ENCODE results near the gene TAF3.

Gene TAF3

DNA sequence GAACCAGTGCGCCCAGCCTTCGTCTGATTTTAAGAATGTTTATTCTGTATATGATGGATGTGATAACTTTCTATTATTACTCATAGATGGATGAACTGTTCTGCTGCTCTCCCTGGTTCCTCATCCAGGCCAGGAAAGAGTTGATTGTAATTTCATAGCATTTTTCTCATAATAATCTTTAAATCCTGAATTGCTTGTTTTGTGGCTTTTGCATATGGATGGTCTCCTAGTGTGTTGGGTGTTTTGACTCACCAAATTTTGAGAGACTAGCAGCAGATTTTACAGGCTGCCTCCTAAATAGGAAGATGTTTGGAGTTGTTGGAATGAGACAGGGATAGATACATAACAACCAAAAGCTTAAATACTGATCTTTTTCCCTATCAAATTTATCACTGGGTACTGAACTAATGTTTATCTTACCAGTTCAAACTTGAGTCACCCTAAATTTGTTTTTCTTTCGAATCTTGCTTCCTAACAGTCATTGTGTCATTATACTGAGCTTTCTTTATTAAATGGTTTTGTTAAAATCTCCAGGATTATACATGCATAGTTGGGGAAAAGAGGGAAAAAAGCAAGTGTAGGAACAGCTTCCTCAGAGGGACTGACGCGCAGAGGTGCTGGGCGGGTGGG, 130.2 kb downstream of the TAF3 start:
- Histone ChIP-seq H3K9ac (ENCODE audit: low read length) (no peak overlapping the region), H4K8ac (ENCODE audit: low read depth, low read length) (no peak overlapping the region), H2BK120ac (ENCODE audit: low read depth, low read length) (no peak overlapping the region), H3K79me1 (ENCODE audit: low read length) (peaks cover 1% of the 10 kb centered on the region), H3K4me3 (ENCODE audit: low read length) (no peak overlapping the region), H3K4me2 (ENCODE audit: low read length) (no peak overlapping the region), H3K56ac (ENCODE audit: low read length) (no peak overlapping the region), H3K27me3 (ENCODE audit: insufficient read depth, low read length, poor library complexity) (no peaks in the 10 kb centered on the region), H3K18ac (ENCODE audit: low read length) (no peak overlapping the region), H3K36me3 (ENCODE audit: control insufficient read depth, insufficient read depth, low read length) (no peaks in the 10 kb centered on the region), H3K27ac (ENCODE audit: low read depth, low read length) (no peak overlapping the region), H3K4me1 (ENCODE audit: control insufficient read depth, low read depth, low read length) (peaks cover 3% of the 10 kb centered on the region), H2BK15ac (replicated peaks; ENCODE audit: low read depth) (no peak overlapping the region), H3K23ac (ENCODE audit: low read length) (no peak overlapping the region), H3K4ac (ENCODE audit: low read depth, low read length) (no peak overlapping the region), H3K79me2 (ENCODE audit: control insufficient read depth, insufficient read depth, low read length) (no peaks in the 10 kb centered on the region), H4K5ac (ENCODE audit: low read length) (no peak overlapping the region), H2AK5ac (ENCODE audit: low read length) (no peak overlapping the region), H2BK5ac (ENCODE audit: low read length) (no peak overlapping the region)
- no CpG with 5 or more reads among the region's 6 CpGs for WGBS (ENCODE audit: extremely low coverage, insufficient coverage, low lambda C conversion rate)
- no peak for DNase-seq

GRCh38 chr10:7950981-7951847, 132.9 kb downstream of the TAF3 start:
- H3K36me3 ChIP-seq (ENCODE audit: control insufficient read depth, insufficient read depth, low read length): no peaks in the 10 kb centered on the region
- H2BK5ac ChIP-seq (ENCODE audit: low read length): no peak overlapping the region
- no peak for DNase-seq
- no peaks in the 10 kb centered on the region for H3K27me3 ChIP-seq (ENCODE audit: insufficient read depth, low read length, poor library complexity)
- H3K56ac ChIP-seq (ENCODE audit: low read length): no peak overlapping the region
- H3K4me3 ChIP-seq (ENCODE audit: low read length): no peak overlapping the region
- no peak overlapping the region for H3K4ac ChIP-seq (ENCODE audit: low read depth, low read length)
- no peak overlapping the region for H3K23ac ChIP-seq (ENCODE audit: low read length)
- no peak overlapping the region for H2BK15ac ChIP-seq (replicated peaks; ENCODE audit: low read depth)
- H3K18ac ChIP-seq (ENCODE audit: low read length): no peak overlapping the region
- no peaks in the 10 kb centered on the region for H3K79me2 ChIP-seq (ENCODE audit: control insufficient read depth, insufficient read depth, low read length)
- WGBS (ENCODE audit: extremely low coverage, insufficient coverage, low lambda C conversion rate): no CpG with 5 or more reads among the region's 9 CpGs
- H3K9ac ChIP-seq (ENCODE audit: low read length): no peak overlapping the region
- no peaks in the 10 kb centered on the region for H3K79me1 ChIP-seq (ENCODE audit: low read length)
- no peak overlapping the region for H2AK5ac ChIP-seq (ENCODE audit: low read length)
- no peak overlapping the region for H2BK120ac ChIP-seq (ENCODE audit: low read depth, low read length)
- H4K8ac ChIP-seq (ENCODE audit: low read depth, low read length): no peak overlapping the region
- no peaks in the 10 kb centered on the region for H3K4me1 ChIP-seq (ENCODE audit: control insufficient read depth, low read depth, low read length)
- H3K27ac ChIP-seq (ENCODE audit: low read depth, low read length): no peak overlapping the region
- no peak overlapping the region for H3K4me2 ChIP-seq (ENCODE audit: low read length)
- no peak overlapping the region for H4K5ac ChIP-seq (ENCODE audit: low read length)

DNA sequence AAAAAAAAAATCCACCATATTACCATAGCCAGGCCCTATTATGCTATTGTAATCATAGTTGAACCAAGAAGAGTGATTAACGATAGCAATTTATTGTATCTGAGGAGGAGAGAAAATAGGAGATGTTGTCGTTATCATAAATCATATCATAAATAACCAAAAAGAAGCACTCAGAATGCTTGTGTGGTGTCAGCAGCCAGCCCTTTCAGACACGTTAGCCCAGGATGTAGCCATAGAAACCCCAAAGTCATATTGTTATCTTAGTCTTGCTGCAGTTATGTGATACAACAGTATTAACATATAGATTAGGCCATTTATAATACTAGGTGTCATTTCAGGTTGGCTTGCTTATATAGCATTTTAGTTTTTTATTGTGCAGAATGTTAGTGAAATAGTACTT, 134.0 kb downstream of the TAF3 start:
- no peak overlapping the region for H4K5ac ChIP-seq (ENCODE audit: low read length)
- no peak overlapping the region for H2BK5ac ChIP-seq (ENCODE audit: low read length)
- no CpG with 5 or more reads among the region's 3 CpGs for WGBS (ENCODE audit: extremely low coverage, insufficient coverage, low lambda C conversion rate)

DNA sequence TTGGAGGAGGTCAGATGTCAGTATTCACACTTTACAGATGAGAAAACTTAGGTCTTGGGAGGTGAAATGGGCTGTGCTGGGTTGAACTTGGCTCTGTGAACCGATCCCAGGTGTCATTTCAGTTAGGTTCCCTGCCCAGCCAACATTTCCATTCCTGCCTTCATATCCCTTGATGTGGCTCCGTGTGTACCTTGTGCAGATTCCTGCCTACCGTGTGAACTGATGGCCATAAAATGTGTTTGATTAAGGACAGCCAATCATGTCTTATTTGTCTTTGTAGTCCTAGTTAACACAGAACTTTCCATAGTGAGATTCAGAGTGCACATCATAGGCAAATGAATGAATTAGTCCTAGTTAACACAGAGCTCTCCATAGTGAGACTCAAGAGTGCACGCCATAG, 135.1 kb downstream of the TAF3 start:
- Histone ChIP-seq H3K4me1 (ENCODE audit: control insufficient read depth, low read depth, low read length) (no peaks in the 10 kb centered on the region), H3K4me2 (ENCODE audit: low read length) (no peak overlapping the region), H2BK5ac (ENCODE audit: low read length) (no peak overlapping the region), H3K23ac (ENCODE audit: low read length) (no peak overlapping the region), H4K5ac (ENCODE audit: low read length) (no peak overlapping the region), H3K18ac (ENCODE audit: low read length) (no peak overlapping the region), H3K79me1 (ENCODE audit: low read length) (no peaks in the 10 kb centered on the region), H3K56ac (ENCODE audit: low read length) (no peak overlapping the region), H2BK15ac (replicated peaks; ENCODE audit: low read depth) (no peak overlapping the region), H4K8ac (ENCODE audit: low read depth, low read length) (no peak overlapping the region), H3K27ac (ENCODE audit: low read depth, low read length) (no peak overlapping the region), H3K9ac (ENCODE audit: low read length) (no peak overlapping the region), H2AK5ac (ENCODE audit: low read length) (no peak overlapping the region), H3K4me3 (ENCODE audit: low read length) (no peak overlapping the region), H3K4ac (ENCODE audit: low read depth, low read length) (no peak overlapping the region), H3K79me2 (ENCODE audit: control insufficient read depth, insufficient read depth, low read length) (no peaks in the 10 kb centered on the region), H3K27me3 (ENCODE audit: insufficient read depth, low read length, poor library complexity) (no peaks in the 10 kb centered on the region), H3K36me3 (ENCODE audit: control insufficient read depth, insufficient read depth, low read length) (no peaks in the 10 kb centered on the region), H2BK120ac (ENCODE audit: low read depth, low read length) (no peak overlapping the region)
- no peak for DNase-seq
- no CpG with 5 or more reads among the region's 4 CpGs for WGBS (ENCODE audit: extremely low coverage, insufficient coverage, low lambda C conversion rate)

More for the DNA sequence above, 134.0 kb downstream of the TAF3 start:
- Histone ChIP-seq H4K8ac (ENCODE audit: low read depth, low read length) (no peak overlapping the region), H2BK15ac (replicated peaks; ENCODE audit: low read depth) (no peak overlapping the region), H3K23ac (ENCODE audit: low read length) (no peak overlapping the region), H3K4ac (ENCODE audit: low read depth, low read length) (no peak overlapping the region), H2AK5ac (ENCODE audit: low read length) (no peak overlapping the region), H3K27me3 (ENCODE audit: insufficient read depth, low read length, poor library complexity) (no peaks in the 10 kb centered on the region), H3K56ac (ENCODE audit: low read length) (no peak overlapping the region), H3K18ac (ENCODE audit: low read length) (no peak overlapping the region), H3K9ac (ENCODE audit: low read length) (no peak overlapping the region), H3K27ac (ENCODE audit: low read depth, low read length) (no peak overlapping the region), H3K36me3 (ENCODE audit: control insufficient read depth, insufficient read depth, low read length) (no peaks in the 10 kb centered on the region), H3K4me3 (ENCODE audit: low read length) (no peak overlapping the region), H3K4me2 (ENCODE audit: low read length) (no peak overlapping the region), H3K79me1 (ENCODE audit: low read length) (no peaks in the 10 kb centered on the region), H3K4me1 (ENCODE audit: control insufficient read depth, low read depth, low read length) (no peaks in the 10 kb centered on the region), H3K79me2 (ENCODE audit: control insufficient read depth, insufficient read depth, low read length) (no peaks in the 10 kb centered on the region), H2BK120ac (ENCODE audit: low read depth, low read length) (no peak overlapping the region)
- no peak for DNase-seq

GRCh38 chr10:7955446-7955845, 137.1 kb downstream of the TAF3 start:
- H3K79me1 ChIP-seq (ENCODE audit: low read length): no peaks in the 10 kb centered on the region
- no peaks in the 10 kb centered on the region for H3K36me3 ChIP-seq (ENCODE audit: control insufficient read depth, insufficient read depth, low read length)
- H4K8ac ChIP-seq (ENCODE audit: low read depth, low read length): no peak overlapping the region
- H2BK15ac ChIP-seq (replicated peaks; ENCODE audit: low read depth): no peak overlapping the region
- H3K18ac ChIP-seq (ENCODE audit: low read length): no peak overlapping the region
- H2BK5ac ChIP-seq (ENCODE audit: low read length): no peak overlapping the region
- H2AK5ac ChIP-seq (ENCODE audit: low read length): no peak overlapping the region
- H3K4me1 ChIP-seq (ENCODE audit: control insufficient read depth, low read depth, low read length): no peaks in the 10 kb centered on the region
- no peaks in the 10 kb centered on the region for H3K27me3 ChIP-seq (ENCODE audit: insufficient read depth, low read length, poor library complexity)
- H3K4me2 ChIP-seq (ENCODE audit: low read length): no peak overlapping the region
- WGBS (ENCODE audit: extremely low coverage, insufficient coverage, low lambda C conversion rate): no CpG with 5 or more reads among the region's 1 CpG
- H3K9ac ChIP-seq (ENCODE audit: low read length): no peak overlapping the region
- H3K4me3 ChIP-seq (ENCODE audit: low read length): no peak overlapping the region
- H3K4ac ChIP-seq (ENCODE audit: low read depth, low read length): no peak overlapping the region
- H3K79me2 ChIP-seq (ENCODE audit: control insufficient read depth, insufficient read depth, low read length): no peaks in the 10 kb centered on the region
- no peak overlapping the region for H2BK120ac ChIP-seq (ENCODE audit: low read depth, low read length)
- no peak overlapping the region for H3K23ac ChIP-seq (ENCODE audit: low read length)
- H3K27ac ChIP-seq (ENCODE audit: low read depth, low read length): no peak overlapping the region
- no peak for DNase-seq
- H3K56ac ChIP-seq (ENCODE audit: low read length): no peak overlapping the region
- H4K5ac ChIP-seq (ENCODE audit: low read length): no peak overlapping the region
